Karpas-422 (cell line): ENCODE measurements around the gene SPR. TPM values are rescaled to one million over a fixed set of nuclear protein-coding genes. Genes with fewer than 3 reads are reported as not detected.

ENCODE experiments used
- DNase-seq: peaks from one replicate; pipeline ENCODE4 v3.0.0-alpha.2; 2015
- H2AFZ ChIP-seq: fragments of 200-600 bp; sonication (generic); 2 replicates; pipeline ENCODE4 v1.6.1; 2014; ENCODE audit warnings: antibody characterized with exemption, low read length, mixed read lengths
- H3K27ac ChIP-seq: fragments of 200-600 bp; sonication (generic); 2 replicates; pipeline ENCODE4 v1.5.1; 2014; ENCODE audit warnings: mild to moderate bottlenecking, low read length, moderate library complexity
- H3K27me3 ChIP-seq: fragments of 200-600 bp; sonication (generic); 2 replicates; pipeline ENCODE4 v1.6.1; 2014; ENCODE audit warnings: low read length, mixed read lengths
- H3K36me3 ChIP-seq: fragments of 200-600 bp; sonication (generic); 2 replicates; pipeline ENCODE4 v1.6.1; 2014; ENCODE audit warnings: low read length, mixed read lengths; ENCODE audit not compliant: insufficient read depth
- H3K4me1 ChIP-seq: fragments of 200-600 bp; sonication (generic); 2 replicates; pipeline ENCODE4 v1.6.1; 2014; ENCODE audit warnings: mild to moderate bottlenecking, low read length, mixed read lengths
- H3K4me2 ChIP-seq: fragments of 200-600 bp; sonication (generic); 2 replicates; pipeline ENCODE4 v1.6.1; 2014; ENCODE audit warnings: low read length, low read depth, mild to moderate bottlenecking; ENCODE audit not compliant: poor library complexity, severe bottlenecking
- H3K4me3 ChIP-seq: fragments of 200-600 bp; sonication (generic); 2 replicates; pipeline ENCODE4 v1.5.1; 2014; ENCODE audit warnings: mild to moderate bottlenecking, antibody characterized with exemption, low read length, mixed read lengths
- H3K79me2 ChIP-seq: fragments of 200-600 bp; sonication (generic); 2 replicates; pipeline ENCODE4 v1.6.1; 2014; ENCODE audit warnings: mild to moderate bottlenecking, low read length, mixed read lengths
- H3K9ac ChIP-seq: fragments of 200-600 bp; sonication (generic); 2 replicates; pipeline ENCODE4 v1.6.0; 2014; ENCODE audit warnings: low read length
- H3K9me2 ChIP-seq: fragments of 200-600 bp; sonication (generic), shearing (Covaris generic); replicated peaks from 2 replicates; pipeline ENCODE4 v1.6.0; 2014; ENCODE audit warnings: mild to moderate bottlenecking, low read length, moderate library complexity; ENCODE audit not compliant: insufficient read depth
- H3K9me3 ChIP-seq: fragments of 300-700, 200-600 bp; sonication (generic); 2 replicates; pipeline ENCODE4 v1.6.1; 2014; ENCODE audit warnings: low read length, mixed read lengths
- H4K20me1 ChIP-seq: fragments of 200-600 bp; sonication (generic); 2 replicates; pipeline ENCODE4 v1.6.1; 2014; ENCODE audit warnings: mild to moderate bottlenecking, antibody characterized with exemption, low read length, low read depth; ENCODE audit not compliant: insufficient read depth
- total RNA-seq: library from RNA; depleted of rRNA; stranded (reverse); fragments of >200 nt; shearing (Covaris generic); gene quantifications from 2 replicates; pipeline ENCODE4 v1.2.3, GENCODE V29; 2014; ENCODE audit warnings: low replicate concordance

The SPR gene
- total RNA-seq, 1 experiment from 2014 or later: 1.6 TPM

DNA sequence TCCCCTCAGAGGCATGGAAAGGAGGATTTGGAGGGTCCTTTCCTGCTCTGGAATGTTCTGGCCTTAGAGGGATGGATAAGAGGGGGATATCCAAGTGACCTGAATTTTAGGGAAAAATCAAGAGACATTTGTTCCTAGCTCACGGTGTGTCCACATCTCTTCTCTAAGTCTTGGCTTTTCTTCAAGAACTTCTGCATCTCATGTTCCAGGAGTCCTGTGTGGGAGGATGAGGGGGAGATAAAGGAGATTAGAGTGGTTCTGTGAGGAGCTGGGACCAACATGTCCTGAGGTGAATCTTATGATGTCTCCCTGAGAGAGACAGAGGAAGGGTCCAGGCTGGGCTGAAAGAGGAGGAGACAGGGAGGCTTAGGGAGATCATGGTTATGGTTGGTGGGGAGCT is 41.8 kb downstream of the SPR start:
- no peaks in the 10 kb centered on the region for H3K9me2 ChIP-seq
- no peaks in the 10 kb centered on the region for H4K20me1 ChIP-seq
- H3K27ac ChIP-seq: no peak overlapping the region
- H3K4me3 ChIP-seq: no peak overlapping the region
- DNase-seq: no peak
- H3K9ac ChIP-seq: no peak overlapping the region
- H3K9me3 ChIP-seq: no peaks in the 10 kb centered on the region
- H3K4me2 ChIP-seq: no peak overlapping the region
- H2AFZ ChIP-seq: no peak overlapping the region
- H3K79me2 ChIP-seq: no peaks in the 10 kb centered on the region
- H3K36me3 ChIP-seq: no peaks in the 10 kb centered on the region
- H3K4me1 ChIP-seq: no peaks in the 10 kb centered on the region
- no peaks in the 10 kb centered on the region for H3K27me3 ChIP-seq

DNA sequence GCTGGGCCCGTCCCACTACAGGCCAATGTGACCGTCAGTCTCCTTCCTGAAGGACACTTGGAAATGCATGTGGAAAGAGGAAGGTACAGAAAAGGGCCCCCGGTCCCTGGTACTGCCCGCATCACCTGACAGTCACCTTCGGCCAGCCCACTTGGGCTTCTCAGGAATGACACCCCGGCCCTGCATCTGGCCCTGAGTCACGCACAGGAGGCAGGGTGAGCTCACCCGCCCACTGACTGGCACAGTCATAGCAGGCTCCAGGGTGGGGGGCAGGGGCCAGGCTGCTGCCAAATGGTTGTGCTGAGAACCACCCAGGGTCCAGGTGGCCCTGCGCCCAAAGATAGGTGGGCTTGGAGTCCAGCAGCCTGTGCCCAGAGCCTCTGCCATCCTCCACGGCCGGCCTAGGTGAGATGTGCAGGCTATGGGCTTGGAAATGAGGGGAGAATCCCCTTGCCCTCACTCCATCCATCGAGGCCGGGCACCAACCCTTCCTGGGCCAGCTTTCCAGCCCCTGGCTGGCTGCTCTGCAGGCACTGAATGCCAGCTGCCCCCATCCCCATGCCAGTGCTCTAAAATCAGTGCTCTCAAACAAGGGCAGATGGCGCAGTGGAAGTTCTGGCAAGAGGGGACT is 44.2 kb downstream of the SPR start:
- Histone ChIP-seq H3K79me2 (no peaks in the 10 kb centered on the region), H4K20me1 (no peaks in the 10 kb centered on the region), H3K27me3 (no peaks in the 10 kb centered on the region), H2AFZ (no peak overlapping the region), H3K36me3 (no peaks in the 10 kb centered on the region), H3K9me2 (no peaks in the 10 kb centered on the region), H3K27ac (no peak overlapping the region), H3K9ac (no peak overlapping the region), H3K9me3 (no peaks in the 10 kb centered on the region), H3K4me1 (no peaks in the 10 kb centered on the region), H3K4me2 (no peak overlapping the region), H3K4me3 (no peak overlapping the region)
- no peak for DNase-seq

DNA sequence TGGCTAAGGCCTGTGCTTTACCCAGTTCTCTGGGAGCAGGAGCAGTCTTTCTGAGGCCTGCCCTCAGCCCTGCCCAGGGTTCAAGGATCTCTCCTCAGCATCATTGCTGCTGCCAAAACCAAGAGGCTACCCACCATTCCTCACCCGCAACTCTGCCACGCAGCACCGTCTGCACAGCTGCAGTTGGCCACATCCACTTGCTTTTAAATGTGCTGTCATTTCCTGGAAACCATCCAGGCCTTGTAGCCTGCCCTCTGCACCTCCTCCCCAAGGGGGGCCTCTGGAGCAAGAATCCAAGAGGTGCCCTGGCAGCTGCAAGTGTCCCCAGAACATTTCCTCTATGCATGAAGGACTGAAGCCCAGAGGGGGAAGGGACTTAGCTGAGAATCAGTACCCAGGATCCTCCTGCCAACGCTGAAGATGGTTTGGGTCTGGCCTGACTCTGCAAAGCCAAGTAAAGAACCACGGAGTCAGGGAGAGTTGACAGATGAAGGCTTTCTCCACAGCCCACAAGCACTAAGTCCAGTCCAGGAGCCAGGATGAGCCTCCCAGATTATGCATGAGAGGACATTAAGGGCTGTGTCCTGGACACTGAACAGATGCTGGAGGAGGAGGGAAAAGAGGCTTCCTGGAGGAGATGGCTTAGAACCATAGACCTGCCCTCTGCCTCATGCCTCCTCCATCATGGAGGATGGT is 45.0 kb downstream of the SPR start:
- Histone ChIP-seq H4K20me1 (no peaks in the 10 kb centered on the region), H3K27ac (no peak overlapping the region), H3K9me3 (no peaks in the 10 kb centered on the region), H3K36me3 (no peaks in the 10 kb centered on the region), H2AFZ (no peak overlapping the region), H3K4me2 (no peak overlapping the region), H3K9me2 (no peaks in the 10 kb centered on the region), H3K79me2 (no peaks in the 10 kb centered on the region), H3K4me3 (no peak overlapping the region), H3K27me3 (no peaks in the 10 kb centered on the region), H3K4me1 (no peaks in the 10 kb centered on the region), H3K9ac (no peak overlapping the region)
- no peak for DNase-seq

DNA sequence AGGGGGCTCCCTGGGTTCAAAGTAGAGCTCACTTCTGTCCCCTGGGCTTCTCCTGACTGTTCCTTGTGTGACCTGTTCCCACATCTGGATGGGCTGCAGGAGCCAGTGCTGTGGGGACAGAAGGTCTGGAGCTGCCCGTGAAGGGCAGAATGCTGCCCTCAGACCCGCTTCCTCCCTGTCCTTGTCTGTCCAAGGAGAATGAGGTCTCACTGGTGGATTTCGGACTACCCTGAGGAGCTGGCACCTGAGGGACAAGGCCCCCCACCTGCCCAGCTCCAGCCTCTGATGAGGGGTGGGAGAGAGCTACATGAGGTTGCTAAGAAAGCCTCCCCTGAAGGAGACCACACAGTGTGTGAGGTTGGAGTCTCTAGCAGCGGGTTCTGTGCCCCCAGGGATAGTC is 45.6 kb downstream of the SPR start:
- no peak overlapping the region for H3K4me3 ChIP-seq
- no peak overlapping the region for H3K27ac ChIP-seq
- no peaks in the 10 kb centered on the region for H3K27me3 ChIP-seq
- H4K20me1 ChIP-seq: no peaks in the 10 kb centered on the region; the same call in 1 of the 2 replicates
- H2AFZ ChIP-seq: no peak overlapping the region
- no peak for DNase-seq
- H3K79me2 ChIP-seq: no peaks in the 10 kb centered on the region
- no peaks in the 10 kb centered on the region for H3K4me1 ChIP-seq
- H3K9me2 ChIP-seq: no peaks in the 10 kb centered on the region
- H3K9me3 ChIP-seq: no peaks in the 10 kb centered on the region
- H3K4me2 ChIP-seq: no peak overlapping the region
- H3K36me3 ChIP-seq: no peaks in the 10 kb centered on the region
- no peak overlapping the region for H3K9ac ChIP-seq

DNA sequence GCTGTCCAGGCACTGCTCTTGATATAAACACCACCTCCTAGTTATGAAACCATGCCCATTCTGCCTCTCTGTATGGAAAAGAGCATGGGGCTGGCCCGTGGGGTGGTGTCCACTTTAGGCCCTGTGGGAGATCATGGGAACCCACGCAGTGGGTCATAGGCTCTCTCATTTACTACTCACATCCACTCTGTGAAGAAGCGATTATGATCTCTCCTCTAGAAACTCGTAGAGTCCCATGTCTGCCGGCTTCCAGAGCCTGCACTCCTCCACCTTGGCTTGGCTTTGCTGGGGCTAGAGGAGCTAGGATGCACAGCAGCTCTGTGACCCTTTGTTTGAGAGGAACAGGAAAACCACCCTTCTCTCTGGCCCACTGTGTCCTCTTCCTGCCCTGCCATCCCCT is 46.0 kb downstream of the SPR start:
- Histone ChIP-seq H3K4me2 (no peak overlapping the region), H3K9me2 (no peaks in the 10 kb centered on the region), H3K27ac (no peak overlapping the region), H3K4me1 (no peaks in the 10 kb centered on the region), H3K9ac (no peak overlapping the region), H3K27me3 (no peaks in the 10 kb centered on the region), H3K9me3 (no peaks in the 10 kb centered on the region), H4K20me1 (no peaks in the 10 kb centered on the region; the same call in 1 of the 2 replicates), H3K36me3 (no peaks in the 10 kb centered on the region), H3K4me3 (no peak overlapping the region), H2AFZ (no peak overlapping the region), H3K79me2 (no peaks in the 10 kb centered on the region)
- DNase-seq: no peak

DNA sequence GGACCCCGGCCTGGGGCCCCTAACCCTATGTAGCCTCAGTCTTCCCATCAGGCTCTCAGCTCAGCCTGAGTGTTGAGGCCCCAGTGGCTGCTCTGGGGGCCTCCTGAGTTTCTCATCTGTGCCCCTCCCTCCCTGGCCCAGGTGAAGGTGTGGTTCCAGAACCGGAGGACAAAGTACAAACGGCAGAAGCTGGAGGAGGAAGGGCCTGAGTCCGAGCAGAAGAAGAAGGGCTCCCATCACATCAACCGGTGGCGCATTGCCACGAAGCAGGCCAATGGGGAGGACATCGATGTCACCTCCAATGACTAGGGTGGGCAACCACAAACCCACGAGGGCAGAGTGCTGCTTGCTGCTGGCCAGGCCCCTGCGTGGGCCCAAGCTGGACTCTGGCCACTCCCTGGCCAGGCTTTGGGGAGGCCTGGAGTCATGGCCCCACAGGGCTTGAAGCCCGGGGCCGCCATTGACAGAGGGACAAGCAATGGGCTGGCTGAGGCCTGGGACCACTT is 46.5 kb downstream of the SPR start:
- Histone ChIP-seq H3K4me3 (no peak overlapping the region), H3K4me1 (no peaks in the 10 kb centered on the region), H3K4me2 (no peak overlapping the region), H3K9me2 (no peaks in the 10 kb centered on the region), H3K79me2 (no peaks in the 10 kb centered on the region), H3K9me3 (no peaks in the 10 kb centered on the region), H3K27me3 (no peaks in the 10 kb centered on the region), H3K9ac (no peak overlapping the region), H3K27ac (no peak overlapping the region), H3K36me3 (no peaks in the 10 kb centered on the region), H2AFZ (no peak overlapping the region), H4K20me1 (no peaks in the 10 kb centered on the region; the same call in 1 of the 2 replicates)
- no peak for DNase-seq

DNA sequence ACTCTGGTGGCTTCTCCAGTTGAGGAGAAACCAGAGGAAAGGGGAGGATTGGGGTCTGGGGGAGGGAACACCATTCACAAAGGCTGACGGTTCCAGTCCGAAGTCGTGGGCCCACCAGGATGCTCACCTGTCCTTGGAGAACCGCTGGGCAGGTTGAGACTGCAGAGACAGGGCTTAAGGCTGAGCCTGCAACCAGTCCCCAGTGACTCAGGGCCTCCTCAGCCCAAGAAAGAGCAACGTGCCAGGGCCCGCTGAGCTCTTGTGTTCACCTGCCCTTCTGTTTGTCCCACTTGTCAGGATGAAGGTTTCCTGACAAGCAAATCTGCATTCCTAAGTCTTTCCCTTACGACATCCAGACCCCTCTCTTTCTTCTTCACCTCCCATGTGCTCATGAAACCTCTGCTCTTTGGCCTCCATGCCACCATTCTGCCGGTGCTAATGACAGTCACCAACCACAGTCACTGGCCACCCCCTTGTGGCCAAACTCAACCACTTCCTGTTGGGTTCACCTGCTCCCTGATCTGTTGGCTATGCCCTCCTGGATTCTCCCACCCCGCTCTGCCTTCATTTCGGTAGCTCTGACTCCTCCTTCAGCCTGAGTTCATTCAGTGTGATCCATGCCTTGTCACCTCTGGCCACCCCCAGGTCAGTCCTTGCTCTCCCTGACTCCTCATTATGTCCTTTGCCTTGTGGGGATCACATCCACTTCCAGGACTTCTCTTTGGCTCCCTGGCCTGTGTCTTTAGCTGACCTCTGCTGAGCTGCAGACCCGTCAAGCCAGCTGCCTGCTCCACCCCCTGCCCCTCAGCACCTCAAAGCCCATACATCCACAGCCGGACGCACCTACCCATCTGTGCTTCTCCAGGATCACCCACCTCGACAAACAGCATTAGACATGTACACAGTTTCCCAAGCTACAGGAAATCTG is 47.7 kb downstream of the SPR start:
- peak; percentile 69 for DNase-seq
- Histone ChIP-seq H3K27ac (no peak overlapping the region), H3K27me3 (no peaks in the 10 kb centered on the region), H3K9ac (no peak overlapping the region), H3K4me1 (no peaks in the 10 kb centered on the region), H3K9me3 (no peaks in the 10 kb centered on the region), H3K9me2 (no peaks in the 10 kb centered on the region), H2AFZ (no peak overlapping the region), H3K4me2 (no peak overlapping the region), H3K79me2 (no peaks in the 10 kb centered on the region), H3K36me3 (no peaks in the 10 kb centered on the region), H4K20me1 (no peaks in the 10 kb centered on the region; the same call in 1 of the 2 replicates), H3K4me3 (no peak overlapping the region)

DNA sequence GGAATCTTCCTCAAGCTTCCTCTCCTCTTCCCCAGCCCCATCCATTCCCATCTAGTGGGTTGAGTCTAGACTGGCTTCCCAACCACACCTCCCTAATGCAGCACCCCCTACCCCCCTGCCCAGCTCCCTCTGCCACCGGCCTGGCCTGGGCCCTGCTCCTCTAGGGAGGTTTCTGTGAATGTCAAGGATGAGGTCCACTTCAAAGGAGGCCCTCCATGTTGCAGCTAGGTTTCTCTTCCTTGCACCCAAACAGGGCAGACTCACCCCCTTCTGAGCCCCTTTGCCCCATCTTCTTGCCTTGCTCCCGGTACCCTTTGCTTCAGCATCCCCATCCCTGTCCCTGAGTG is 48.4 kb downstream of the SPR start:
- H2AFZ ChIP-seq: no peak overlapping the region
- H3K9me2 ChIP-seq: no peaks in the 10 kb centered on the region
- H3K36me3 ChIP-seq: no peaks in the 10 kb centered on the region
- H3K27ac ChIP-seq: no peak overlapping the region
- DNase-seq: no peak
- no peak overlapping the region for H3K4me3 ChIP-seq
- no peaks in the 10 kb centered on the region for H3K27me3 ChIP-seq
- H4K20me1 ChIP-seq: no peaks in the 10 kb centered on the region; the same call in 1 of the 2 replicates
- H3K4me2 ChIP-seq: no peak overlapping the region
- H3K9me3 ChIP-seq: no peaks in the 10 kb centered on the region
- no peak overlapping the region for H3K9ac ChIP-seq
- H3K79me2 ChIP-seq: no peaks in the 10 kb centered on the region
- no peaks in the 10 kb centered on the region for H3K4me1 ChIP-seq
